GM12875 (cell line): Measurements from ENCODE around the gene ZKSCAN5.

Experiments
- H3K4me3 ChIP-seq: one replicate; pipeline ENCODE4 v1.5.1; 2011; ENCODE audit warnings: low read depth, low read length, control low read depth
- TF ChIP-seq, protein P1 (sequence below): IDR thresholded peaks from 2 replicates; pipeline ENCODE4 v1.5.1; 2011; ENCODE audit warnings: low read depth, mild to moderate bottlenecking, control low read depth, inconsistent platforms, low read length, moderate library complexity, borderline replicate concordance; ENCODE audit not compliant: insufficient read depth

The ZKSCAN5 gene

DNA sequence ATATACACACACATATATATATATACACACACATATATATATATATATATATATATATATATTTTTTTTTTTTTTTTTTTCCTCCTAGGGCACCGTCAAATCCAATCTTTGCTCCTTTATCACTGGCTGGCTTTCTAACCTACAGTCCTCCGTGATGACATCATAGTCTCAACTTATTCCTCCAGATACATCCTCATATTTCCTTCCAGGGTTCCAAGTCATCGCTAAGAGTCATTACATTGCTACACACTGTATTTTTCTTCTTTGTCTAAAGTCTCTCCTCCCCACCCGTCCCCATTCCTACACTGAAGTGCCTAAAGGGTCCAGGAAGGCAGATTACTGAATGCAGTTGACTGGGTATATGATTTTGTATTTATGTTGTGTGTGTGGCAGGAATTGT lies 48.6 kb downstream of the ZKSCAN5 start:
- H3K4me3 ChIP-seq: no peak overlapping the region
- TF ChIP-seq, protein P1, sequence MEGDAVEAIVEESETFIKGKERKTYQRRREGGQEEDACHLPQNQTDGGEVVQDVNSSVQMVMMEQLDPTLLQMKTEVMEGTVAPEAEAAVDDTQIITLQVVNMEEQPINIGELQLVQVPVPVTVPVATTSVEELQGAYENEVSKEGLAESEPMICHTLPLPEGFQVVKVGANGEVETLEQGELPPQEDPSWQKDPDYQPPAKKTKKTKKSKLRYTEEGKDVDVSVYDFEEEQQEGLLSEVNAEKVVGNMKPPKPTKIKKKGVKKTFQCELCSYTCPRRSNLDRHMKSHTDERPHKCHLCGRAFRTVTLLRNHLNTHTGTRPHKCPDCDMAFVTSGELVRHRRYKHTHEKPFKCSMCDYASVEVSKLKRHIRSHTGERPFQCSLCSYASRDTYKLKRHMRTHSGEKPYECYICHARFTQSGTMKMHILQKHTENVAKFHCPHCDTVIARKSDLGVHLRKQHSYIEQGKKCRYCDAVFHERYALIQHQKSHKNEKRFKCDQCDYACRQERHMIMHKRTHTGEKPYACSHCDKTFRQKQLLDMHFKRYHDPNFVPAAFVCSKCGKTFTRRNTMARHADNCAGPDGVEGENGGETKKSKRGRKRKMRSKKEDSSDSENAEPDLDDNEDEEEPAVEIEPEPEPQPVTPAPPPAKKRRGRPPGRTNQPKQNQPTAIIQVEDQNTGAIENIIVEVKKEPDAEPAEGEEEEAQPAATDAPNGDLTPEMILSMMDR: no peak

DNA sequence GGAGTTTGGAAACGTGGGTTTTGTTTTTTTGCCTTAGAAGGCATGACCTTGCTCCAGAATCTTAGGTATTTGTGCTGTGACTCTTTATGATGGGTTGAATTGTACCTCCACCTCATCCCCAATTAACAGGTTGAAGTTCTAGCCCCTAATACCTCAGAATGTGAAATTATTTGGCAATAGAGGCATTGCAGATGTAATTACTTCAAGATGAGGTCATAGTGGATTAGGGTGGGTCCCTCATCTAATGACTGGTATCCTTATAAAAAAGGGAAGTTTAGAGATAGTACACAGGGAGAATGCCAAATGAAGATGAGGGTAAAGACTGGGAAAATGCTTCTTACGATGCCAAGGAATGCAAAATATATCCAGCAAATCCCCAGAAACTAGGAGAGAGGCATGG lies 50.5 kb downstream of the ZKSCAN5 start:
- H3K4me3 ChIP-seq: no peak overlapping the region

DNA sequence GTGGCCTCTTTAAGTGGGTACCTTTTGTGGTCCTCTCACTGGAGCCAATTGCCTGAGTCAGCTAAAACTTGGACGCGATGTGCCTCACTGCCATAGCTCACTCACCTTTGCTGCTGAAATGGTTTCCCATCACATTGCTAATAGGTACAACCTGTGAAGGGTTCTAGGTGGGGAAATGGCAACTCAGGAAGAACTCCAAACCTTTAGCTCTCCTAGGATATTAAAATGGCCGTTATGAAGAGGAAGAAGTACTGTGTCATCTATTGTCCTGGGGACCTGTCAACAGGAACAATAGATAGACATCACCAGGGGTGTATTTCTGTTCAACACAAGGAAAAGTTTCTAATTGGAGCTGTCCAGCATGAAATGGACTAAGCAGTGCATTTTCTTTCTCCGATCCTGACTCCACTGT lies 52.7 kb downstream of the ZKSCAN5 start:
- H3K4me3 ChIP-seq: peak overlapping the region; percentile 97
- TF ChIP-seq, protein P1: no peak

More for the DNA sequence above, 50.5 kb downstream of the ZKSCAN5 start:
- TF ChIP-seq, protein P1: no peak

DNA sequence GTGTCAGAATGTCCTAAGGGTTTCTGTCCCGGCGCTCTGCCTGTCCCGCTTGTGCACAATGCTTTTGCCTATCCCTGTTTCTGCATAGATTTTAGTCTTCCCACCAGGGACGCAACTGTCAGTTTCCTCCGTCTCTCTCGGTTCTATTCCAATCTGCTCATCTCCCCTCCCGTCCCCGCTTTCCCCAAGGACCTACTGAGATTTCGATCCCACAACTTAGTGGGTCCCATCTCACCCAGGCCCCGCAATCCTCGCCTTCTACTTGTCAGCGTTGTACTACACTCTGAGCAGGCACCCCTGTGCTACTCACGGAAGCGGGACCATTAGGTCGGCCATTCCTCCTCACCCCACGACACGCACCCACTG lies 53.5 kb downstream of the ZKSCAN5 start:
- TF ChIP-seq, protein P1: no peak
- peak overlapping the region; percentile 97 for H3K4me3 ChIP-seq

DNA sequence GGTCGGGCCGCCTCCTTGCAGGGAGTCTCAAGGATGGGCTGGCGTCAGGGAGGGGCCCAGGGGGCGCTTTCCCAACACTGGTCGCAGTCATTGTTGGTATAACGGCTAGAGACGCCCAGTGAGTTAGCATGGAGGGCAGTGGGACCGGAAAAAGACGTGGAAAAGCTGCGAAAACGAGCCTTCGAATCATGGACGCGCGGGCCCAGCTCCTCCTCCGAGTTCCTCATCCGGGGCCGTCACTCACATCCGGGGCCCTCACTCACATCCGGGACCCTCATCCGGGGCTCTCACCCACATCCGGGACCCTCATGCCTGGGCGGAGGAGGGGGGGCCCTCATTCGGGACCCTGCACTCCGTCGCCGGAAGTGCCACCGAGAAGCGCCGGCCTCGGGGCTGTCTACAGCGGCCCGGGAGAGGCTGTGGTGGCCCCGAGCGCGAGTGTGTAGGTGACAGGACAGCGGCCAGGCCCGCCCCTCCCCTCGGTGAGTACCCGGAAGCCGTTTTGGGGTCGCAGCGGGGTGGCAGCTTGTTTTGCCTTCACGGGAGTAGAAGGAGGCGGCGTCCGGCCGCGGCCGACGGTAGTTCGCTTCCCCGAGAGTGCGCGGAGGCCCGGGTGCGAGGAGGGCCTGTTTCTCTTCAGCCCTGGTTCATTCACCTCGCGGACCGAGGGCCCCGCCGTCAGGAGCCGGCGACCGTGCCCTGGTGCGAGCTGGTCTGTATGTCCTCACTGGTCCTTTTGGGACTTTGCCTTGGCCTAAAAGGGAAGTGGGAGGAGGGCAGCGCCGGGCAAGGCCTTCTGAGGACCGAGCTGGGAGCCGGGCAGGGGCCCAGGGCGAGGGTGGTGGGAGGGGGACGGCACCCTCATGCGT lies 54.1 kb downstream of the ZKSCAN5 start, which contains the start of gene ZNF655:
Gene ZNF655 (plus strand): TSS at position 337 of the 869 bp plus-strand sequence. CDS start 1,918 bp downstream, outside the sequence.
- TF ChIP-seq, protein P1: no peak
- H3K4me3 ChIP-seq: peak within 1 kb of the TSS; percentile 97

DNA sequence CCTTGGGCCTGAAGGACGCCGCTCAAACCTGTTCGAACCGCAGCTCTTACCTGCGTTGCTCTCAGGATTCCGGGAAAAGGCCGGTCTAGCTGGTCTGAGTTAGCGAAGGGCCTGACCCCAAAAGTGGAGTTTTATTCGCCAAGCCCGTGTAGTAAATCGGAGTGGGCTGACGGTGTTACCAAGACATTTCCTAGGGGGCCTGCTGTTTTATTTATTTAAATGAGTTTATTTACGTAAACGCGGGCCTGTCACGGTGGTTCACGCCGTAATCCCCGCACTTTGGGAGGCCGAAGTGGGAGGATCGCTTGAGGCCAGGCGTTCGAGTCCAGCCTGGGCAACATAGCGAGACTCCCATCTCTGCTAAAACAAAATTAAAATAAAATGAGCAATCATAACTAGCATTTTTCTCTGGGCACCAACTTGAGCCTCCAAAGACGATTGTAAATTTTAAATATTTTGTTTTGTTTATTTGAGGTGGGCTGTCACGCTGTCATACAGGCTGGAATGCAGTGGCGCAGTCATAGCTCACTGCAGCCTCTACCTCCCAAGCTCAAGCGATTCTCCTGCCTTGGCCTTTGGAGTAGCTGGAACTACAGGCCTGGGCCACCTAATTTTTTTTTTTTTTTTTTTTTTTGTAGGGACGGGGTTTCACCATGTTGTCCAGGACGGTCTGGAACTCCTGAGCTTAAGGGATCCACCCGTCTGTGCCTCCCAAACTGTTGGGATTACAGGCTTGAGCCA lies 54.9 kb downstream of the ZKSCAN5 start:
- peak overlapping the region; percentile 97 for H3K4me3 ChIP-seq
- TF ChIP-seq, protein P1: no peak
